HL-60/S4 treated with retinoic acid at 250 ng/mL for 4 days and 3 days (cell line): ENCODE measurements around the gene GLCCI1.
"Not testable (repeated sequence)": the region's sequence is repeated elsewhere in the genome, so short reads cannot be mapped to it uniquely, and the experiment has no call there.

Experiments
- in situ Hi-C: fragments of 300-500 bp; cut with MboI; formaldehyde crosslinking; loops from 2 replicates; pipeline ENCODE4 v1.7.0; 2022; ENCODE audit warnings: low sequenced_read_pairs

GLCCI1 gene

GRCh38 chr7:7988706-7989105 is 20.1 kb downstream of the GLCCI1 start:
- in situ Hi-C loops: no loop called here

GRCh38 chr7:7989133-7989532 is 20.5 kb downstream of the GLCCI1 start:
- in situ Hi-C loops: no loop called here

GRCh38 chr7:7989616-7990440 is 21.2 kb downstream of the GLCCI1 start:
- in situ Hi-C loops: no loop called here

GRCh38 chr7:7990441-7990761 is 21.8 kb downstream of the GLCCI1 start:
- in situ Hi-C loops: no loop called here

- in situ Hi-C loops: no loop called here
Observed at GRCh38 chr7:7992506-7992905, 23.9 kb downstream of the GLCCI1 start.

- in situ Hi-C loops: not testable (repeated sequence)
Observed at GRCh38 chr7:7995348-7995747, 26.8 kb downstream of the GLCCI1 start.

GRCh38 chr7:7996568-7996967 is 28.0 kb downstream of the GLCCI1 start:
- in situ Hi-C loops: no loop called here

GRCh38 chr7:8000315-8000941 is 31.8 kb downstream of the GLCCI1 start:
- in situ Hi-C loops: no loop called here

- in situ Hi-C loops: no loop called here
Observed at GRCh38 chr7:8003077-8003476, 34.5 kb downstream of the GLCCI1 start.

GRCh38 chr7:8005279-8005678 is 36.7 kb downstream of the GLCCI1 start:
- in situ Hi-C loops: no loop called here

GRCh38 chr7:8014399-8014798 is 45.8 kb downstream of the GLCCI1 start:
- in situ Hi-C loops: no loop called here

- in situ Hi-C loops: no loop called here
Observed at GRCh38 chr7:8015100-8015745, 46.6 kb downstream of the GLCCI1 start.

GRCh38 chr7:8015746-8016120 is 47.1 kb downstream of the GLCCI1 start:
- in situ Hi-C loops: no loop called here

- in situ Hi-C loops: no loop called here
Observed at GRCh38 chr7:8017423-8017822, 48.8 kb downstream of the GLCCI1 start.

GRCh38 chr7:8018961-8019360 is 50.4 kb downstream of the GLCCI1 start:
- in situ Hi-C loops: no loop called here

- in situ Hi-C loops: no loop called here
Observed at GRCh38 chr7:8022628-8023027, 54.0 kb downstream of the GLCCI1 start.

- in situ Hi-C loops: no loop called here
Observed at GRCh38 chr7:8035192-8035591, 66.6 kb downstream of the GLCCI1 start.

GRCh38 chr7:8035647-8036518 is 67.3 kb downstream of the GLCCI1 start:
- in situ Hi-C loops: no loop called here

GRCh38 chr7:8037151-8037550 is 68.6 kb downstream of the GLCCI1 start:
- in situ Hi-C loops: no loop called here

GRCh38 chr7:8040768-8041369 is 72.3 kb downstream of the GLCCI1 start:
- in situ Hi-C loops: no loop called here
